Uterus (tissue), 2 donors: ENCODE data around the gene GMDS.

Experiments
- POLR2A ChIP-seq, 2 donors: fragments of 450-650 bp; IDR thresholded peaks; one replicate each; pipeline ENCODE4 v1.6.1; 2016; ENCODE audit warnings: antibody characterized with exemption in 2 of 2, mild to moderate bottlenecking in 1 of 2, moderate library complexity in 1 of 2
- TF ChIP-seq, protein P1 (sequence below), 4 experiments: fragments of 200-600 bp in 2 of 4; fragments of 450-650 bp in 2 of 4; sonication (generic) in 2 of 4; IDR thresholded peaks; one replicate each; pipeline ENCODE4 v1.5.1; 2016 to 2019; ENCODE audit warnings: antibody characterized with exemption in 4 of 4, mild to moderate bottlenecking in 2 of 4, moderate library complexity in 1 of 4

DNA sequence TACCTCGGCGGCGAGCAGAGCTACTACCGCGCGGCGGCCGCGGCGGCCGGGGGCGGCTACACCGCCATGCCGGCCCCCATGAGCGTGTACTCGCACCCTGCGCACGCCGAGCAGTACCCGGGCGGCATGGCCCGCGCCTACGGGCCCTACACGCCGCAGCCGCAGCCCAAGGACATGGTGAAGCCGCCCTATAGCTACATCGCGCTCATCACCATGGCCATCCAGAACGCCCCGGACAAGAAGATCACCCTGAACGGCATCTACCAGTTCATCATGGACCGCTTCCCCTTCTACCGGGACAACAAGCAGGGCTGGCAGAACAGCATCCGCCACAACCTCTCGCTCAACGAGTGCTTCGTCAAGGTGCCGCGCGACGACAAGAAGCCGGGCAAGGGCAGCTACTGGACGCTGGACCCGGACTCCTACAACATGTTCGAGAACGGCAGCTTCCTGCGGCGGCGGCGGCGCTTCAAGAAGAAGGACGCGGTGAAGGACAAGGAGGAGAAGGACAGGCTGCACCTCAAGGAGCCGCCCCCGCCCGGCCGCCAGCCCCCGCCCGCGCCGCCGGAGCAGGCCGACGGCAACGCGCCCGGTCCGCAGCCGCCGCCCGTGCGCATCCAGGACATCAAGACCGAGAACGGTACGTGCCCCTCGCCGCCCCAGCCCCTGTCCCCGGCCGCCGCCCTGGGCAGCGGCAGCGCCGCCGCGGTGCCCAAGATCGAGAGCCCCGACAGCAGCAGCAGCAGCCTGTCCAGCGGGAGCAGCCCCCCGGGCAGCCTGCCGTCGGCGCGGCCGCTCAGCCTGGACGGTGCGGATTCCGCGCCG is 634.7 kb downstream of the GMDS start:
- TF ChIP-seq, protein P1, sequence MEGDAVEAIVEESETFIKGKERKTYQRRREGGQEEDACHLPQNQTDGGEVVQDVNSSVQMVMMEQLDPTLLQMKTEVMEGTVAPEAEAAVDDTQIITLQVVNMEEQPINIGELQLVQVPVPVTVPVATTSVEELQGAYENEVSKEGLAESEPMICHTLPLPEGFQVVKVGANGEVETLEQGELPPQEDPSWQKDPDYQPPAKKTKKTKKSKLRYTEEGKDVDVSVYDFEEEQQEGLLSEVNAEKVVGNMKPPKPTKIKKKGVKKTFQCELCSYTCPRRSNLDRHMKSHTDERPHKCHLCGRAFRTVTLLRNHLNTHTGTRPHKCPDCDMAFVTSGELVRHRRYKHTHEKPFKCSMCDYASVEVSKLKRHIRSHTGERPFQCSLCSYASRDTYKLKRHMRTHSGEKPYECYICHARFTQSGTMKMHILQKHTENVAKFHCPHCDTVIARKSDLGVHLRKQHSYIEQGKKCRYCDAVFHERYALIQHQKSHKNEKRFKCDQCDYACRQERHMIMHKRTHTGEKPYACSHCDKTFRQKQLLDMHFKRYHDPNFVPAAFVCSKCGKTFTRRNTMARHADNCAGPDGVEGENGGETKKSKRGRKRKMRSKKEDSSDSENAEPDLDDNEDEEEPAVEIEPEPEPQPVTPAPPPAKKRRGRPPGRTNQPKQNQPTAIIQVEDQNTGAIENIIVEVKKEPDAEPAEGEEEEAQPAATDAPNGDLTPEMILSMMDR (IDR thresholded peaks at IDR 0.05) = no peak
- TF ChIP-seq POLR2A (IDR thresholded peaks at IDR 0.05) = no peak
